ENCODE measurements around the gene CFAP61. TPM values are rescaled to one million over a fixed set of nuclear protein-coding genes. Genes with fewer than 3 reads are reported as not detected.
"Not testable (repeated sequence)": the region's sequence is repeated elsewhere in the genome, so short reads cannot be mapped to it uniquely, and the experiment has no call there.

CFAP61 gene
- total RNA-seq, 2 donors from 2014 or later = 1.0 TPM

DNA sequence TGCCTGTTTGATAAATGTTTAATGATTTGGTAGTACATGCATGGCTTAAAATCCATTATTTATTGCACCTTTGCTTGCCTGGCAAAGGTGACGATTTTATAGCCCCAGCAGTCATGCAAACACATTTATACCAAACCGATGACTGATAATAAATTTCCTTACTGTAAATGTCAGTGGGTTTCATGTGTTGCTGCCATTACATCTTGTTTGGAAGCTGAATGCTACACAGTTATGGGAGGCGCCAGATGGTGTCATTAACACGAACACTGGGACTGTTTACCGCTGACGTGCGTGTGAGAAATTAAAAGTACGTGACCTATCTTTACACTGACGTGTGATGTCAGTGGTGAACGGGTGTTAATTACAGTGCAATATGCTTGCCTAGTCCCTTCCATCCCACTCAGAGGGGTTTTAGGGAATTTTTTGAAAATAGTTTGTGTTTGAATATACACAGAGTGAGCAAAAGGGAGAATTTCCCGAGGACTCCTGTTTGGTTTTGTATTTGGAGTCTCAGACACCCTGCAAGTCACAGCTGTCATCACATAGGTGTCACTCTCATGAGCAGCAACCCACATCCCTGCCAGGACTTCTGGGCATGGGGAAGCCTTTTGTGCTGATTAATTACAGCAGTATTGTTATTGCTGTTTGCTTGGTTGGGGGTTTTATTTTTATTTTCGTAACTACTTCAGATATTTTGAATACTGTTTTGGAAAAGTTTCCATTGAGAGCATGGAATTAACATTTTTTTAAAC, 163.8 kb downstream of the CFAP61 start:
- intact Hi-C loops (cut with DNase I) = no loop called here
- ATAC-seq (peak; percentile 89 to 93), DNase-seq (peak; percentile 46)

GRCh38 chr20:20216941-20217340, 164.6 kb downstream of the CFAP61 start:
- DNase-seq (no peak), ATAC-seq (no peak)
- intact Hi-C loops (cut with DNase I) = no loop called here

GRCh38 chr20:20217621-20218020, 165.3 kb downstream of the CFAP61 start:
- DNase-seq (no peak), ATAC-seq (no peak)
- intact Hi-C loops (cut with DNase I) = no loop called here

- intact Hi-C loops (cut with DNase I); DNase-seq; ATAC-seq: not testable (repeated sequence)
These were observed 165.8 kb downstream of the CFAP61 start for GRCh38 chr20:20218106-20218505.

DNA sequence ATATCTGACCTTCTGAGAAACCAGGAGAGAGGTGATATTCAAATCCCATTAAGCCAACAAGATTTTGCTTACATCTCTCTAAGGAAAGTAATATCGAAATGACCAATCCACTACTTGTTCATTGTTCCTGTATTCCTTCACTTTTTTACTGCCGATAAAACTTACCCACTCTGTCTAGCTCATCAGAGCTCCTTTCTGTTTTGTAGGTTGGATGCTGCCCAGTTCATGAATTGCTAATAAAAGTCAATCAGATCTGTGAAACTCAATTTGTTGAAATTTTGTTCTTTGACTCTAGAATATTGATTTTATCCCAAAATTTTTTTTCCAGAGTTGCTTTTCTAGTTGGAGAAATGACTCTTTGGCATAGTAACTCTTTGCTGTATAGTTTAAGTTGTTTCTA, 166.7 kb downstream of the CFAP61 start:
- no peak for DNase-seq
- intact Hi-C loops (cut with DNase I) = no loop called here
- no peak for ATAC-seq

GRCh38 chr20:20220134-20220533, 167.8 kb downstream of the CFAP61 start:
- intact Hi-C loops (cut with DNase I) = no loop called here
- DNase-seq (no peak), ATAC-seq (no peak)

DNA sequence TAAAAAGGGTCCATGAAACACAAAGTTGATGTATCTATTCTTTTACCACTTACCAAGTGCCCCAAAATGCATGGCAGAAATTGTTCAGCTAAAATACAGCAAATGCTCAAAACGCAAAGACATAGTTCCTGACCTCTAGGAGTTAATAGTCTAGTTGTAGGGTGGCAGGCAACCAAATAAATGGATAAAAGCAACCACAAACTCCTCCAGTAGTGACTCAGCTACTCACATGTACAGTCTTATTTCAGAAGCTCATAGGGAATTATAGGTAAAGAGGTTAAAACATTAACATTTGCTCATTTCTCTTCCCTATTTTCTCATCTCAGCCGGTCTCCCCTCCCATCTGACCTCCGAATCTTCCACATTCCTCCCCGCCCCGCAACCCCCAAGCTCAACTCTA, 171.6 kb downstream of the CFAP61 start:
- intact Hi-C loops (cut with DNase I) = no loop called here
- ATAC-seq = no peak
- DNase-seq = no peak

- no peak for DNase-seq
- ATAC-seq = no peak
- intact Hi-C loops (cut with DNase I) = no loop called here
These were observed 172.5 kb downstream of the CFAP61 start for GRCh38 chr20:20224806-20225205.

GRCh38 chr20:20225325-20226043, 173.2 kb downstream of the CFAP61 start:
- no peak for ATAC-seq
- intact Hi-C loops (cut with DNase I) = no loop called here
- DNase-seq = no peak

DNA sequence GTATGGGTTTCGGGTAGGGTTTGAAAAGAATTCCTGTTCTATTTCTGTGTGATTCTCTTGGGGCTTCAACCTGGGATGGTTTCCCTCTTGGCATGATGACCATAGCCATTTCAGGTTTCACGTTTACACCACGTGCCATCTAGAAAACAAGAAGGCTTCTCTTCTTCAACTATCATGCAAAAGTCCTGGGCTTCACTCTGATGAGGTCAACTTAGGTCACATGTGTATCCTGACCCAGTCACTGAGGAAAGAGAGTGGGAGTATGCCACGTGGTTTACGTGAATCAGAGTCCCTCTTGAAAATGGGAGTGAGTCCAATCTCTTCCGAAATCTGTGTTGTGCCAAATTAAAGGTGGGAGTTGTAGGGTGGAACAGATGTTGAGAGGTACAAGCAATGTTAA, 174.2 kb downstream of the CFAP61 start:
- ATAC-seq (no peak), DNase-seq (no peak)
- intact Hi-C loops (cut with DNase I) = no loop called here

- DNase-seq = no peak
- no peak for ATAC-seq
- intact Hi-C loops (cut with DNase I) = no loop called here
These were observed 174.8 kb downstream of the CFAP61 start for GRCh38 chr20:20227013-20227571.

- ATAC-seq (no peak), DNase-seq (no peak)
- intact Hi-C loops (cut with DNase I) = no loop called here
These were observed 176.0 kb downstream of the CFAP61 start for GRCh38 chr20:20228351-20228750.

DNA sequence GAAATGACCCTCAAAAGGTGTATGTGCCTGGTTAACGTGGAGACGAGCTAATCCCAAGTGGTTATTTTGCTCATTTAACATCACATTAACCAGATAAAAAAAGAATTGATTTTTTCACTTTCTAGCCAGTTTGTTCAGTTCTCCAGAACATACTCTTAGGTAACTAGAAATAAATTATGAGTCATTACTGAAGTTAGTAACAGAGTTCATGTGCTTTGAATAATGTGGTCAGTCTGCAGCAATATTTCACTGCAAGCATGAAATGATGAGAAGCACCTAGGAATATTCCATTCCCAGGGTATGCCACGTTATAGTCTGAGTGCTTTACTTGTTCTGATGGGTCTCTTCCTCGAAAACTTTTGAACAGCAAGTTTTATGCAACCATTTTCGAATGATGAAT, 177.3 kb downstream of the CFAP61 start:
- intact Hi-C loops (cut with DNase I) = no loop called here
- no peak for ATAC-seq

GRCh38 chr20:20230741-20231140, 178.4 kb downstream of the CFAP61 start:
- ATAC-seq (no peak), DNase-seq (no peak)
- intact Hi-C loops (cut with DNase I) = no loop called here

More for the DNA sequence above, 177.3 kb downstream of the CFAP61 start:
- DNase-seq = no peak

- intact Hi-C loops (cut with DNase I) = no loop called here
- ATAC-seq (no peak), DNase-seq (no peak)
These were observed 179.4 kb downstream of the CFAP61 start for GRCh38 chr20:20231528-20232298.

- no peak for DNase-seq
- intact Hi-C loops (cut with DNase I) = no loop called here
- no peak for ATAC-seq
These were observed 180.7 kb downstream of the CFAP61 start for GRCh38 chr20:20233041-20233514.

DNA sequence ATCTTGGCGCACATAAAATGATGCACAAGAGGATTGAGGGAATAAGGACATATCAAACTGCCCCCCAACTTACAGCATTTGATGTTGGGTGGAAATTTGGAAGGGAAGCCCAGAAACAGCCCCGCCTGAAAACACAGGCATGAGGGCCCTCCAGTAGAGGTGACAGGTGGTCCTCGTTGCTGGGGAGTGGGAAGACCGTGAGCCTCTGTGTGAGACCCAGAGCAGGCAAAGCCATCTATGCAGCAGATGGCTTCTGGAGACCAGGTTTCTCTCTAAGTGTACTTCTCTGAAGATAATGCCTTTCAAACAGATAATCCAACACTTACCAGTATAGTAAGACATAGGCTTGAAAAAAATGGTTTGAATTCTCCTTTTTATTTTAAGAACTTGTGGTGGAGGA, 183.3 kb downstream of the CFAP61 start:
- ATAC-seq (no peak), DNase-seq (no peak)
- intact Hi-C loops (cut with DNase I) = loop anchor here (2.0 to 5.0 kb wide), 2 partner anchors 148 to 151 kb away; no protein-coding TSS in a partner anchor

DNA sequence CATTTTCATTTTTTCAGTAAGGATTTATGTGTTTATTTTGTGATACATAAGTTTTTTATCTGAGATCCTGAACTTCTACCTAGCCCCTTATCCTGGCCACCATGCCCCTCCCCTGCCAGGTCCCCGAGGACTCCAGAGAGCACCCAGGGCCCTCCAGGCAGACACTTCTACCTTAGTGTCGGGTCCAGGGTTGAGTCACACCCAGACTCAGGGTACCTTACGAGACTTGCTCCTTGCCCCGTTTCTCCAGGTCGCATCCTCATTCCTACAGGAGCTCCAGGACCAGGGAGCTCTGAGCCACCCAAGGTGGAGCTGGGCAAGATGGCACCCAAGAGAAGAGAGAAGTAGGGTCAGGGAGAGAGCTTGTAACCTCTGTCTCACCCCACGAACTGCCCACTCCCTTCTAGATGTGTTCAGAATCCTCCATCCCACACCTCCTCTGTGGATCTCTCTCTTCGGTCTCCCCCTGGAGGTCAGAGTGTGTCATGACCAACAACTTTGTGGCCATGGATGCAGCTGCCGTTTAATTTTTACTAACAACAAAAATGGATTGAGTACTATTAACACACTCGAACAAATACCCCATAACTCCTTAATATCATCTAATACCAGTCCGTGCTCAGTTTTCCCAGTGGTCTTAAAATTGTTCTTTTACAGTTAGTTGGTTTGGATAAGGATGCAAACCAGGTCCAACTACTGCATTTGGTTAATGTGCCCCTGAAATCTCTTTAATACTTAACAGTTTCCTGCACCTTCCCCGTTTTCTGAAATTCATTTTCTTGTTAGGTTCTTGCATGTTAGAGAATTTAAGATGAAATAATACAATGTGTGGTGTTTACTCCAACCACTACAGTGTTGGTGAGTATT, 185.0 kb downstream of the CFAP61 start:
- DNase-seq (peak; percentile 28), ATAC-seq (peak; percentile 34 to 69)
- intact Hi-C loops (cut with DNase I) = loop anchor here (2.0 to 5.0 kb wide), 2 partner anchors 150 to 153 kb away; no protein-coding TSS in a partner anchor

- DNase-seq = no peak
- intact Hi-C loops (cut with DNase I) = no loop called here
- ATAC-seq = no peak
These were observed 189.6 kb downstream of the CFAP61 start for GRCh38 chr20:20241976-20242375.
